ENCODE results near the gene LRRC46. TPM values are rescaled to one million over a fixed set of nuclear protein-coding genes. Genes with fewer than 3 reads are reported as not detected.

LRRC46 gene
- 1 to 10 TPM in 5 of 8 experiments, under 1 TPM in 3; 0.27 to 5.2 (median 1.2) TPM for total RNA-seq

- peak within 1 kb of the TSS; percentile 62 to 97 (median 79) for H3K4me3 ChIP-seq
- peaks cover 11% of the 10 kb centered on the region in 2 donors for H3K4me1 ChIP-seq (replicated peaks in 1 of 2)
- peak; percentile 91 to 97 (median 95) for ATAC-seq (replicated peaks in 6 of 8)
- peak within 1 kb of the TSS; percentile 82 to 88 for H3K27ac ChIP-seq
- WGBS, 10 experiments, result 0 to 2% (median 0%) methylated on average over 1 to 28 of the region's 42 CpGs; no CpG with 5 or more reads in 1 of the 10 experiments
- in situ Hi-C loops (cut with MboI; ENCODE audit: low pct_unique_long_range_greater_than_20kb in 2 of 9, low sequenced_read_pairs in 9 of 9, unreplicated experiment in 9 of 9), result loop anchor here in 1 of 9 experiments (25.0 kb wide), 2 partner anchors 106 to 181 kb away; partner anchors contain the start of gene PNPO
These were observed at the start of gene LRRC46, which contains the start of gene MRPL10 for GRCh38 chr17:47831003-47831933. Gene LRRC46 (plus strand): TSS chr17:47831670. CDS start chr17:47831990, 320 bp downstream. Gene MRPL10 (minus strand): TSS chr17:47831541. CDS start chr17:47831511, 30 bp downstream.

- in situ Hi-C loops (cut with MboI; ENCODE audit: low pct_unique_long_range_greater_than_20kb in 2 of 9, low sequenced_read_pairs in 9 of 9, unreplicated experiment in 9 of 9), result no loop called here
- WGBS, 10 experiments, result 10 to 100% (median 28%) methylated on average over 1 to 5 of the region's 5 CpGs; no CpG with 5 or more reads in 1 of the 10 experiments
- no peaks in the 10 kb centered on the region for H3K4me1 ChIP-seq (replicated peaks in 1 of 2)
- H3K4me3 ChIP-seq, result no peak overlapping the region
- no peak overlapping the region for H3K27ac ChIP-seq
- peak in 1 of 8 experiments; percentile 36 for ATAC-seq (replicated peaks in 6 of 8)
These were observed 45.8 kb upstream of the LRRC46 start for GRCh38 chr17:47785538-47786123.

GRCh38 chr17:47789611-47790561 lies 41.6 kb upstream of the LRRC46 start:
- H3K27ac ChIP-seq, result no peak overlapping the region
- peak overlapping the region; percentile 22 to 42 (median 32) for H3K4me3 ChIP-seq
- no peaks in the 10 kb centered on the region for H3K4me1 ChIP-seq (replicated peaks in 1 of 2)
- peak; percentile 96 to 100 (median 98) for ATAC-seq (replicated peaks in 6 of 8)
- in situ Hi-C loops (cut with MboI; ENCODE audit: low pct_unique_long_range_greater_than_20kb in 2 of 9, low sequenced_read_pairs in 9 of 9, unreplicated experiment in 9 of 9), result no loop called here
- 0 to 33% (median 17%) methylated on average over 1 to 22 of the region's 70 CpGs; no CpG with 5 or more reads in 3 of the 10 experiments for WGBS, 10 experiments

- WGBS, 10 experiments, result 0 to 69% (median 11%) methylated on average over 1 to 3 of the region's 3 CpGs; no CpG with 5 or more reads in 3 of the 10 experiments
- H3K4me1 ChIP-seq (replicated peaks in 1 of 2), result no peaks in the 10 kb centered on the region
- in situ Hi-C loops (cut with MboI; ENCODE audit: low pct_unique_long_range_greater_than_20kb in 2 of 9, low sequenced_read_pairs in 9 of 9, unreplicated experiment in 9 of 9), result no loop called here
- ATAC-seq (replicated peaks in 6 of 8), result no peak
- H3K27ac ChIP-seq, result no peak overlapping the region
- no peak overlapping the region for H3K4me3 ChIP-seq
These were observed 40.4 kb upstream of the LRRC46 start for GRCh38 chr17:47791025-47791424.

GRCh38 chr17:47792457-47792856 lies 39.0 kb upstream of the LRRC46 start:
- Histone ChIP-seq H3K4me3 (no peak overlapping the region), H3K27ac (no peak overlapping the region), H3K4me1 (replicated peaks in 1 of 2) (no peaks in the 10 kb centered on the region)
- WGBS, 10 experiments, result 10 to 89% (median 48%) methylated on average over 1 of the region's 1 CpG
- in situ Hi-C loops (cut with MboI; ENCODE audit: low pct_unique_long_range_greater_than_20kb in 2 of 9, low sequenced_read_pairs in 9 of 9, unreplicated experiment in 9 of 9), result no loop called here
- no peak for ATAC-seq (replicated peaks in 6 of 8)

- WGBS, 10 experiments, result 0 to 60% (median 21%) methylated on average over 1 to 6 of the region's 6 CpGs; no CpG with 5 or more reads in 2 of the 10 experiments
- in situ Hi-C loops (cut with MboI; ENCODE audit: low pct_unique_long_range_greater_than_20kb in 2 of 9, low sequenced_read_pairs in 9 of 9, unreplicated experiment in 9 of 9), result no loop called here
- Histone ChIP-seq H3K4me3 (no peak overlapping the region), H3K4me1 (replicated peaks in 1 of 2) (no peaks in the 10 kb centered on the region), H3K27ac (no peak overlapping the region)
- ATAC-seq (replicated peaks in 6 of 8), result no peak
These were observed 38.5 kb upstream of the LRRC46 start for GRCh38 chr17:47792979-47793378.

GRCh38 chr17:47797797-47798196 lies 33.7 kb upstream of the LRRC46 start:
- in situ Hi-C loops (cut with MboI; ENCODE audit: low pct_unique_long_range_greater_than_20kb in 2 of 9, low sequenced_read_pairs in 9 of 9, unreplicated experiment in 9 of 9), result no loop called here

GRCh38 chr17:47800686-47801085 lies 30.8 kb upstream of the LRRC46 start:
- Histone ChIP-seq H3K27ac (no peak overlapping the region), H3K4me3 (no peak overlapping the region), H3K4me1 (replicated peaks in 1 of 2) (no peaks in the 10 kb centered on the region)
- in situ Hi-C loops (cut with MboI; ENCODE audit: low pct_unique_long_range_greater_than_20kb in 2 of 9, low sequenced_read_pairs in 9 of 9, unreplicated experiment in 9 of 9), result no loop called here
- ATAC-seq (replicated peaks in 6 of 8), result no peak
- 0 to 100% (median 81%) methylated on average over 1 to 11 of the region's 12 CpGs; no CpG with 5 or more reads in 2 of the 10 experiments for WGBS, 10 experiments

More at GRCh38 chr17:47797797-47798196, 33.7 kb upstream of the LRRC46 start:
- Histone ChIP-seq H3K27ac (no peak overlapping the region), H3K4me1 (replicated peaks in 1 of 2) (no peaks in the 10 kb centered on the region), H3K4me3 (no peak overlapping the region)
- no peak for ATAC-seq (replicated peaks in 6 of 8)
- 0 to 67% (median 59%) methylated on average over 1 to 2 of the region's 2 CpGs; no CpG with 5 or more reads in 4 of the 10 experiments for WGBS, 10 experiments

GRCh38 chr17:47801176-47801765 lies 30.2 kb upstream of the LRRC46 start:
- no peaks in the 10 kb centered on the region for H3K4me1 ChIP-seq (replicated peaks in 1 of 2)
- no peak overlapping the region for H3K4me3 ChIP-seq
- in situ Hi-C loops (cut with MboI; ENCODE audit: low pct_unique_long_range_greater_than_20kb in 2 of 9, low sequenced_read_pairs in 9 of 9, unreplicated experiment in 9 of 9), result no loop called here
- H3K27ac ChIP-seq, result no peak overlapping the region
- ATAC-seq (replicated peaks in 6 of 8), result no peak
- 60 to 100% (median 84%) methylated on average over 1 to 2 of the region's 4 CpGs; no CpG with 5 or more reads in 6 of the 10 experiments for WGBS, 10 experiments

- H3K27ac ChIP-seq, result no peak overlapping the region
- no peaks in the 10 kb centered on the region for H3K4me1 ChIP-seq (replicated peaks in 1 of 2)
- in situ Hi-C loops (cut with MboI; ENCODE audit: low pct_unique_long_range_greater_than_20kb in 2 of 9, low sequenced_read_pairs in 9 of 9, unreplicated experiment in 9 of 9), result no loop called here
- WGBS, 10 experiments, result 0 to 33% (median 27%) methylated on average over 1 to 3 of the region's 6 CpGs; no CpG with 5 or more reads in 7 of the 10 experiments
- peak in 4 of 8 experiments; percentile 8 to 14 (median 12) for ATAC-seq (replicated peaks in 6 of 8)
- H3K4me3 ChIP-seq, result no peak overlapping the region
These were observed 29.6 kb upstream of the LRRC46 start for GRCh38 chr17:47801906-47802305.

- in situ Hi-C loops (cut with MboI; ENCODE audit: low pct_unique_long_range_greater_than_20kb in 2 of 9, low sequenced_read_pairs in 9 of 9, unreplicated experiment in 9 of 9), result no loop called here
- peak; percentile 67 to 95 (median 78) for ATAC-seq (replicated peaks in 6 of 8)
- WGBS, 10 experiments, result 20 to 67% (median 50%) methylated on average over 2 to 3 of the region's 9 CpGs; no CpG with 5 or more reads in 7 of the 10 experiments
- H3K4me1 ChIP-seq (replicated peaks in 1 of 2), result no peaks in the 10 kb centered on the region
- H3K27ac ChIP-seq, result no peak overlapping the region
- no peak overlapping the region for H3K4me3 ChIP-seq
These were observed 29.0 kb upstream of the LRRC46 start for GRCh38 chr17:47802341-47803022.
